ENCODE data around the gene OR6X1.

Gene OR6X1

DNA sequence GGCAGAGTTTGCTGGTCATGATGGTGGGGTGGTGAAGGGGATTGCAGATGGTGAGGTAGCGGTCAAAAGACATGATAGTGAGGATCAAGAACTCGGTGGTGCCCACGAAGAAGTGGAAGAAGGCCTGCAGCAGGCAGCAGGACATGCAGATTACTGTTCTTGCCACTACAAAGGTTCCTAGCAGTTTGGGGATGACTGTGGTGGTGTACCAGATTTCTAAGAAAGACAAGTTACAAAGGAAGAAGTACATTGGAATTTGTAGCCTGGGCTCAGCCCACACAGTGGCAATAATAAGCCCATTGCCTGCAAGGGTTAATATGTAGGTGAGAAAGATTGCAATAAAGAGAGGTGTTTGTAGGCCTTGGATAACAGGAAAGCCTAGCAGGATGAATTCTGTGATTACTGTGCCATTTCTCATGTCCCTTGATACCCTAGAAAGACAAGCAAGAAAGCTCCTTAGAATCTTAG is at the start of gene OR6X1:
Gene OR6X1 (minus strand): TSS at position 418 of the 468 bp plus-strand sequence. CDS start 0 bp downstream, at position 418.
- Mint-ChIP-seq H3K27me3 (peaks cover 14% of the 10 kb centered on the region), H3K4me1 (no peaks in the 10 kb centered on the region), H3K36me3 (no peaks in the 10 kb centered on the region), H3K27ac (no peak within 1 kb of the TSS), H3K9me3 (no peaks in the 10 kb centered on the region), H3K4me3 (no peak within 1 kb of the TSS)

GRCh38 chr11:123801765-123802164 is 47.4 kb upstream of the OR6X1 start:
- H3K27ac Mint-ChIP-seq = no peak overlapping the region

DNA sequence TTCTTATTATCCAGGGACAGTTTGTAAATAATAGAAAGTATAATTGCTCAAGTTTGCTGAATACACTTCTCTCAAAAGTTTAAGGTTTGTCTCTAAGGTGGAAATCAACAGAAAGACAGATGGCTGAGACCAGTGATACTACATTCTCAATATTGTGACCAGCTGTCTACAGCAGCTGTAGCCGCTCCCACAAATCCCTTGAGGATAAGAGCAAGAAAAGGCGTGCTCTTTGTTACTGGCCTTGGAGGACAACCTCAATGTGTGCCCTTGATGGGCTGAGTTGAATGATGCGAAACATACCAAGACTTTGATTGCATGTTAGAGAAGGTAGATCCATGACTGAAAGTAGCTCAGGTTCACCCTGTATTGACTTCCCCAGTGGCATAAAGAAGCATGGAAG is 45.7 kb upstream of the OR6X1 start:
- Mint-ChIP-seq H3K27ac (no peak overlapping the region), H3K4me3 (no peak overlapping the region), H3K27me3 (no peaks in the 10 kb centered on the region), H3K36me3 (no peaks in the 10 kb centered on the region), H3K4me1 (no peaks in the 10 kb centered on the region), H3K9me3 (no peaks in the 10 kb centered on the region)

More at GRCh38 chr11:123801765-123802164, 47.4 kb upstream of the OR6X1 start:
- no peaks in the 10 kb centered on the region for H3K36me3 Mint-ChIP-seq
- no peaks in the 10 kb centered on the region for H3K9me3 Mint-ChIP-seq
- no peak overlapping the region for H3K4me3 Mint-ChIP-seq
- H3K4me1 Mint-ChIP-seq = no peaks in the 10 kb centered on the region
- no peaks in the 10 kb centered on the region for H3K27me3 Mint-ChIP-seq

GRCh38 chr11:123799438-123799837 is 45.1 kb upstream of the OR6X1 start:
- no peak overlapping the region for H3K4me3 Mint-ChIP-seq
- no peaks in the 10 kb centered on the region for H3K9me3 Mint-ChIP-seq
- H3K27ac Mint-ChIP-seq = no peak overlapping the region
- H3K27me3 Mint-ChIP-seq = no peaks in the 10 kb centered on the region
- H3K36me3 Mint-ChIP-seq = no peaks in the 10 kb centered on the region
- H3K4me1 Mint-ChIP-seq = no peaks in the 10 kb centered on the region

DNA sequence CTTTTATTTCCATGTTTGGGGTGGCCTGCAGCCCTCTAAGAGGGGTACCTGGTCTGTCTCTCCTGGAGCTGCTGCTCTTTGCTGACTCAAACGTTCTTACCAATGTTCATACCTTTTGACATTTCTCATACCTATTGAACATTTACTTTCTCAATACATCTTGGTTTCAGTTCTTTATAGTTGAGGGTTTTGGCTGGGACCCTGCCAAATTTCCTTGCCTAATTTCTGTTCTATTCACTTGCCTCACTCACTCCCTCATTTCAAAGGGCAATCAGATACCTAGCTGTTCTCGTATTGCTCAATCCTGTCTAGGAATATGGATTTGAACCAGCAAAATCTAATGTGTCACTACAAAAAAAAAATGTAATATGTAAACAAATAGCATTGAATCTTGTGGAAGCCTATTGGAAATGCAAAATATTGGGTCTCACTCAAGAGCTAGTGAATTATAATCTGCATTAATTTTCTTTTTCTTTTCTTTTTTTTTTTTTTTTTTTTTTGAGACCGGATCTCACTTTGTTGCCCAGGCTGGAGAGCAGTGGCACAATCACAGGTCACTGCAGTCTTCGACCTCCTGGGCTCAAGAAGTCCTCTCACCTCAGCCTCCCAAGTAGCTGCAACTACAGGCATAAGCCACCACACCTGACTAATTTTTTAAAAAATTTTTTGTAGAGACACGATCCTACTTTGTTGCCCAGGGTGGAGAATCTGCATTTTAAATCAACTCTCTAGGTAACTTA is 44.4 kb upstream of the OR6X1 start:
- Mint-ChIP-seq H3K27ac (no peak overlapping the region), H3K4me1 (no peaks in the 10 kb centered on the region), H3K4me3 (no peak overlapping the region), H3K27me3 (no peaks in the 10 kb centered on the region), H3K9me3 (no peaks in the 10 kb centered on the region), H3K36me3 (no peaks in the 10 kb centered on the region)

DNA sequence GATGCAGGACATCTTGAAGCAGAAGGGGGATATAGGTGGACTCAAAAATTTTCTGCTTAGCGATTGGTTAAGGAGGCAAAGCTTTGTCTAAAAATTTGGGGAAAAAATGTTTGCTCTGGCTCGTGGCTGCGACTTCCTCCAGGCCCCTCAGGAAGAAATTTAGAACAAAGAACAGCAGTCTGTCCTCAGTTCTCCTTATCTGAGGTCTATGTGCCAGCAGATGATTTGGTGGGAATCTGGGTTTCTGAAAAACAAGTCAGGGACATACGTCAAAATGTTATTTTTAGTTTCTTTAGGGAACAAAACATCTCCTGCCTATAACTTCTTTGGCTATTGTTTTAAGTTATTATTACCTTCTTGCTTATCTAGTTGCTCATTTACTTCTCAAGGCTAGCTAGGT is 43.8 kb upstream of the OR6X1 start:
- no peaks in the 10 kb centered on the region for H3K27me3 Mint-ChIP-seq
- no peak overlapping the region for H3K4me3 Mint-ChIP-seq
- H3K4me1 Mint-ChIP-seq = no peaks in the 10 kb centered on the region
- no peak overlapping the region for H3K27ac Mint-ChIP-seq
- H3K36me3 Mint-ChIP-seq = no peaks in the 10 kb centered on the region
- no peaks in the 10 kb centered on the region for H3K9me3 Mint-ChIP-seq

- Mint-ChIP-seq H3K27ac (no peak overlapping the region), H3K9me3 (no peaks in the 10 kb centered on the region), H3K4me3 (no peak overlapping the region), H3K4me1 (no peaks in the 10 kb centered on the region), H3K27me3 (peaks cover 1% of the 10 kb centered on the region), H3K36me3 (no peaks in the 10 kb centered on the region)
Measured at GRCh38 chr11:123797541-123797940, 43.2 kb upstream of the OR6X1 start.

- no peaks in the 10 kb centered on the region for H3K9me3 Mint-ChIP-seq
- H3K27me3 Mint-ChIP-seq = peaks cover 1% of the 10 kb centered on the region
- no peaks in the 10 kb centered on the region for H3K4me1 Mint-ChIP-seq
- H3K4me3 Mint-ChIP-seq = no peak overlapping the region
- no peak overlapping the region for H3K27ac Mint-ChIP-seq
- no peaks in the 10 kb centered on the region for H3K36me3 Mint-ChIP-seq
Measured at GRCh38 chr11:123797114-123797513, 42.8 kb upstream of the OR6X1 start.

DNA sequence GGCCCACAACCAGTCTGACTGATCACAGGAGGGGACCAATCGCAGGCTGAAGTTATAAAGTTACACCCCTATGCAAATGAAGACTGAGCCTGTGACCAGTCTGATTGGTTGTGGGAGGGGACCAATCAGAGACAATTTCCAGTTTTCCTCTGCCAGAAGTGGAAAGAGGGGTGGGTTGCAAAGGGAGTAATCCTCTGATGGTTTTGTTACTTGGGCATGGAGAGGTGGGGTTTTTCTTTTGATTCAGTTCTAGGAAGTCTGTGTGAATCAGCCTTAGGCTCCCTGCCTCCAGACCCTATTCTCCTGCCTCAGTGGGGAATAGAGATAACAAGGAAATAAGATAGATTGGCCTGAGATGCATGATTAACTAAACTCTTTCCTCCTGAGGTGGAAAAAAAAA is 41.9 kb upstream of the OR6X1 start:
- Mint-ChIP-seq H3K36me3 (no peaks in the 10 kb centered on the region), H3K9me3 (no peaks in the 10 kb centered on the region), H3K4me3 (no peak overlapping the region), H3K4me1 (no peaks in the 10 kb centered on the region), H3K27me3 (peaks cover 1% of the 10 kb centered on the region), H3K27ac (no peak overlapping the region)

DNA sequence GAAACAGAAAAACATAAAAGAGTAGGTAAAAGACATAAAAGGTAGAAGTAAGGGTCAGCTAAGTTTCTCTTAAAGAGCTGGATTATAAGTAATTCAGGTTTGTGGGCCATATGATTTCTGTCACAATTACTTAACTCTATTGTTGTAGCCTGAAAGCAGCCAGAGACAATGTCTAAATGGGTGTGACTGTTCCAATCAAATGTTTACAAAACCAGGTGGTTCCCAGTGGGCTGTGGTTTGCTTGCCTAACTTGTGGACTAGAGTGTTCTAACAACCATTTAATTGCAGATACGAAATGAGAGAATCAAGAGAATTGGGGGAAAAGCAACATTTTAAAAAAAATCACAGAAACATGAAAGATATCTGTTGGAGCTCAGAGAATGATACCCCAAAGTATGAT is 29.2 kb upstream of the OR6X1 start:
- no peaks in the 10 kb centered on the region for H3K4me1 Mint-ChIP-seq
- H3K36me3 Mint-ChIP-seq = no peaks in the 10 kb centered on the region
- H3K9me3 Mint-ChIP-seq = peaks cover 5% of the 10 kb centered on the region
- H3K4me3 Mint-ChIP-seq = no peak overlapping the region
- H3K27me3 Mint-ChIP-seq = peaks cover 11% of the 10 kb centered on the region
- H3K27ac Mint-ChIP-seq = no peak overlapping the region

DNA sequence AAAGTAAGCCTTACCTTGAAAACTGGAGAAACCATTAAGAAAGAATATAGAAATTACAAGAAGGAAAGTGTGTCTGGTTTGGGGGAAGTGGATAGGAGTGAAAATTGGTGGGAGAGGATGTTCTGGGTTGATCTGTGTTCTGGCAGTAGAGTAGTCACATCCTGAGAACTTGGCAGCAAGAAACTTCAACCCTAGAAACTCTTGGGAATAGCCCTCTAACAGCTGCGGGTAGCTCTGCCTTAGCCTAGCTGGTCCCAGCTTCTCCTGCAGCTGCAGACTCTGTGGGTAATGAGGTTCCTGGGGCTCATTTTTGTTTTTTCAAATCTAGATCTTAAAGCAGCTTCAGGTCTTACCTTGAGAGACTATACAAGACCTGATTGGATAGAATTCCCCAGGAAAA is 24.2 kb upstream of the OR6X1 start:
- Mint-ChIP-seq H3K27me3 (peaks cover 3% of the 10 kb centered on the region), H3K4me3 (no peak overlapping the region), H3K4me1 (no peaks in the 10 kb centered on the region), H3K9me3 (no peaks in the 10 kb centered on the region), H3K36me3 (no peaks in the 10 kb centered on the region), H3K27ac (no peak overlapping the region)

DNA sequence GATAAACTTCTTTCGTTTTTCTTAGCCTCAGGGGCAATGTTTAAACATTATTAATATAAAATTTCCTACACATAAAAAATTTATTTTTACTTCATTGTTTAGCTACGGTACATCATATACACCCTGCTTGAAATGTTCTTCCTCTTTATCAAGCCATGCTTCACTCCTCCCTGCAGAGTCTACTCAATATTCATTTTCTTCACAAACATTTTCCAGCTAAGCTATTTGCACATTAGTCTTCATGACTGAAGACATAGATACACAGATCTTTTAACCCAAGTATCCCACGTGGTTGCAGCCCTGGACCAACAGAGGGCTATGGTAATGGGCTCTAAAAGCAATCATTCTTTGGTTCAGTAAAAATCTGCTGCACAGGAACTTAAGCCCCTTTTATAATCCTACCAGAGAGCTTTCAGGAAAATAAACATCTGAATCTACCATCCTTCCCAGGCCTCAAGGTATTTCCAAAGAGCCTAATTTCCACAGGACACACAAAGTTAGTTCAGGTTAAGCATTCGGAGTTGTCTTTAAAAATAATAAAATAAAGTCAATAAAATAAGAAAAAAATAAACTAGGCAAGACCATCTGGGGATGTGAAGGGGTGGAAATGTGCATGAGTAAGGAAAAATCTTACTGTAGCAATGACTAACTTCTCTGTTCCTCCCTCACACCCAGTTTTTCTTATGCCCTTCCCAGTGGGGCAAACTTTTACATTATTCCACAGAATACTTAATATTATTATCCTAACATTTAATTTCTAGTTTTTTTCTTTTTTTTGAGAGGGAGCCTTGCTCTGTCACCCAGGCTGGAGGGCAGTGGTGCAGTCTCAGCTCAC is 21.6 kb upstream of the OR6X1 start:
- no peaks in the 10 kb centered on the region for H3K9me3 Mint-ChIP-seq
- H3K36me3 Mint-ChIP-seq = no peaks in the 10 kb centered on the region
- H3K4me3 Mint-ChIP-seq = no peak overlapping the region
- H3K27me3 Mint-ChIP-seq = peaks cover 3% of the 10 kb centered on the region
- H3K27ac Mint-ChIP-seq = no peak overlapping the region
- no peaks in the 10 kb centered on the region for H3K4me1 Mint-ChIP-seq

DNA sequence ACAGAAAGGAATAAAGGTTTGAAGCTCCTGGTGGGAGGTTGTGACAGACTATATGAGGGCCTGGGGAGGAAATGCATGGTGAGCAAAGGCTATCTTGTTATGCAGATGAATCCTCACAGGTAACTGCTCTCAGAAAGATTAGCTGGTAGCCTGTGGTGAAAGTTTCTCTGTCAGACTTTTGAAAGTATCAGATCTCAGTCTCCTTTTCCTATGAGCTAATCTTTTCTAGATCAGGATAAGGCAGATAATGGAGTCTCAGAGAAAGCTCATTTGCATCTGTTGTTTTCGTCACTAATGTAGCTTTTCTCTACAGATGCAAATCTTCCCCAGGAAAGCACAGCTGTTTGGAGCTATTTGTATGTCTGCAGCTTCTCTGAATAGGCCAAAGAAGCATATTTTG is 21.0 kb upstream of the OR6X1 start:
- no peaks in the 10 kb centered on the region for H3K9me3 Mint-ChIP-seq
- no peak overlapping the region for H3K27ac Mint-ChIP-seq
- no peaks in the 10 kb centered on the region for H3K27me3 Mint-ChIP-seq
- no peaks in the 10 kb centered on the region for H3K4me1 Mint-ChIP-seq
- H3K36me3 Mint-ChIP-seq = no peaks in the 10 kb centered on the region
- H3K4me3 Mint-ChIP-seq = no peak overlapping the region

GRCh38 chr11:123773959-123774358 is 19.6 kb upstream of the OR6X1 start:
- no peaks in the 10 kb centered on the region for H3K36me3 Mint-ChIP-seq
- H3K27me3 Mint-ChIP-seq = no peaks in the 10 kb centered on the region
- H3K4me1 Mint-ChIP-seq = no peaks in the 10 kb centered on the region
- no peak overlapping the region for H3K4me3 Mint-ChIP-seq
- H3K9me3 Mint-ChIP-seq = no peaks in the 10 kb centered on the region
- no peak overlapping the region for H3K27ac Mint-ChIP-seq

DNA sequence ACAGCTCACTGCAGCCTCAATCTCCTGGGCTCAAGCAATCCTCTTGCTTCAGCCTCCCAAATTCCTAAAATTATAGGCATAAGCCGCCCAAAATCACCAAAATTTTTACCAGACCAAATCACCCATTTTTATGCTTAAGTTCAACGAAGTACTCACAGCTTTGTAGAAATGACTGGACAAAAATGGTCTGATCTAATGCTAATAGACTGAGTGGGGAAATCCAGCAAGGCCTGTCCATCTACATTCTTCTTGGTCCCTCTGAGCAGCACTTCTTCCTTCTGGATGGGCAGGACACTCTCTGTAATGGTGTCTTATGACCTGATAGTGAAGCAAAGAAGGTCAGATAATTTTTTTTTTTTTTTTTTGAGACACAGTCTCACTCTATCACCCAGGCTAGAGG is 18.7 kb upstream of the OR6X1 start:
- Mint-ChIP-seq H3K4me3 (no peak overlapping the region), H3K36me3 (no peaks in the 10 kb centered on the region), H3K27me3 (peaks cover 2% of the 10 kb centered on the region), H3K4me1 (no peaks in the 10 kb centered on the region), H3K27ac (no peak overlapping the region), H3K9me3 (no peaks in the 10 kb centered on the region)

- Mint-ChIP-seq H3K4me1 (no peaks in the 10 kb centered on the region), H3K27ac (no peak overlapping the region), H3K9me3 (no peaks in the 10 kb centered on the region), H3K27me3 (peaks cover 5% of the 10 kb centered on the region), H3K36me3 (no peaks in the 10 kb centered on the region), H3K4me3 (no peak overlapping the region)
Measured at GRCh38 chr11:123771664-123772063, 17.3 kb upstream of the OR6X1 start.
